Fibroblast of pulmonary artery (primary cell): ENCODE data around the gene DDX17.
A peak's percentile ranks its signal among the peaks of the same experiment; 100 is the strongest.

Source experiments
- DNase-seq: peaks from one replicate; pipeline ENCODE4 v3.0.0-alpha.2; 2010; ENCODE audit warnings: low read depth
- H3K4me3 ChIP-seq: replicated peaks from 2 replicates; pipeline ENCODE4 v1.5.1; 2011; ENCODE audit warnings: low read depth, mild to moderate bottlenecking, control low read depth, low read length, moderate library complexity
- TF ChIP-seq, protein P1 (sequence below): IDR thresholded peaks from 2 replicates; pipeline ENCODE4 v1.5.1; 2011; ENCODE audit warnings: mild to moderate bottlenecking, control low read depth, low read length, inconsistent platforms; ENCODE audit errors: missing control alignments

The DDX17 gene

DNA sequence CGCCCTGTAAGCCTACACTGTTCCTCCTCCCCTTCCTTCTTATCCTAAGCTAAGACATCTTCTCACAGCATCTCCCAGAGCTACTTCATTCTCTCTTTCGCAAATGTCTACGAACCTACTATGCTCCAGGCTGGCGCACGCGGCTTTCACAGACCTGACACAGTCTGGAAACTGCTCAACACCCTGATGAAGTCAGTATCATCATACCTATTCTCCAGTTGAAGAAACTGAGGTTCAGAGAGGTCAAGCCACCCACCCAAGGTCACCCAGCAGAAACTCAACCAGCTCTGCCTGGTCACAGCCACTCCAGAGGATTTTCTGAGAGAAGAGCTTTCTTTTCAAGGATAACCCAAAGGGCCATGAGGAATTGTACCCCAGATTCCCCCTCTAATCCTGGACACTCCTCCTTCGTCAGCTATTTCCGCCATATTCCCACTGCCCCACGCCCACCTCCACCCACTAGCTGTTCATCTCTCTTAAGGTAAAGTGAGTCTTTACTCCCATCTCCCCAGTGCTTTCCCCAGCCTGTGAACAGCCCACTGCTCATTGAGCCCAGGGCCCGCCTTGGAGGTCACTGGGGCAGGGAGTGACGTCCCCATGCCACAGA, 52.9 kb downstream of the DDX17 start:
- DNase-seq = no peak
- TF ChIP-seq, protein P1, sequence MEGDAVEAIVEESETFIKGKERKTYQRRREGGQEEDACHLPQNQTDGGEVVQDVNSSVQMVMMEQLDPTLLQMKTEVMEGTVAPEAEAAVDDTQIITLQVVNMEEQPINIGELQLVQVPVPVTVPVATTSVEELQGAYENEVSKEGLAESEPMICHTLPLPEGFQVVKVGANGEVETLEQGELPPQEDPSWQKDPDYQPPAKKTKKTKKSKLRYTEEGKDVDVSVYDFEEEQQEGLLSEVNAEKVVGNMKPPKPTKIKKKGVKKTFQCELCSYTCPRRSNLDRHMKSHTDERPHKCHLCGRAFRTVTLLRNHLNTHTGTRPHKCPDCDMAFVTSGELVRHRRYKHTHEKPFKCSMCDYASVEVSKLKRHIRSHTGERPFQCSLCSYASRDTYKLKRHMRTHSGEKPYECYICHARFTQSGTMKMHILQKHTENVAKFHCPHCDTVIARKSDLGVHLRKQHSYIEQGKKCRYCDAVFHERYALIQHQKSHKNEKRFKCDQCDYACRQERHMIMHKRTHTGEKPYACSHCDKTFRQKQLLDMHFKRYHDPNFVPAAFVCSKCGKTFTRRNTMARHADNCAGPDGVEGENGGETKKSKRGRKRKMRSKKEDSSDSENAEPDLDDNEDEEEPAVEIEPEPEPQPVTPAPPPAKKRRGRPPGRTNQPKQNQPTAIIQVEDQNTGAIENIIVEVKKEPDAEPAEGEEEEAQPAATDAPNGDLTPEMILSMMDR = no peak
- H3K4me3 ChIP-seq = no peak overlapping the region

DNA sequence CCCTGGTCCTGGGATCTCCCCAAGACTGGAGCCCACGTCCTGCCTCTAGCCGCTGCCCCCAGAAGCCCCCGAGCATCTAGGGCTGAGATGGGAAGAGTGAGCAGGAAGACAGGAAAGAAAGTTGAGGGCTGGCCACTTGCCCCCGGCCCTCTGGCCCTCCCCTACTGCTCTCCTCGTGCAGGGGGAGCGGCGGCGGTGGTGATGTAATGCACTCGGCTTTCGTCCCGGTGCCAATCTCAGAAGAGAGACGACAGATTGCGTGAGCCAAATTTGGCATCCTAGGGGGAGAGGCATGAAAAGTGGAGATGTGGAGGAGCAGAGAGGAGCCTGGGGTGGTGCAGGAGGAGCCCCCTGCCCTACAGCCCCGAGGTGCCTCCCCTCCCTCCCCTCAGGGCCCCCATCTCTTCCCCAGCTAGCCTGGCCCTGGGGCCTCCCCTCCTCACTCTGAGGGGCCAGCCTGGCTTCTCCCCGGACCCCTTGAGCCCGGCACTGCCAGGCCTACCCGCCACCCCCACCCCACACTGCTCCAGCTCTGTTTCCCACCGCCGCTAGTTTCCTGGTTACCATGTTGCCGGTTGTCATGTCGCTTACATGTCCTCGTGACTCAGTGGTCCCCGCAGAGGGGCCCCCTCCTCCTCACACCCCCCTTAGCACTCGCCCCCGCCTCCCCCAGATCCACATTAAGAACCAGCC, 53.6 kb downstream of the DDX17 start:
- TF ChIP-seq, protein P1 = no peak
- no peak overlapping the region for H3K4me3 ChIP-seq
- peak; percentile 50 for DNase-seq

DNA sequence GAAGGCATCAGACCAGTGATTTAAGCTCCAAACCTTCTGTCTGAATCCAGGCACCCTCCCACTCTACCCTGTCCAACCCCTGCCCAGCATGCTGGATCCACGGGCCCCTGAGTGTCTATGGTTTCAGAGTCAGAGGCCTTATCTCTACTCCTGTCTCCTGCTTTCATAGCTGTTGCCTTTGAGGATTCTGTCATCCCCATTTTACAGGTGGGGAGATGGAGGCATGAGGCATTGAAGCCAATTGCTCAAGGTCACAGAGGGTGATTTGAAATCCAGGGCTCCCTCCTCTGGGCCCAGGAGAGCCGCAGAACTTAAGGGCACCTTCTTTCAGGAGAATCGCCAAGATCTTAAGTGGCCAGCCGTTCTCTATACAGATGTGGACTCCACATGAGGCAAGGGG, 54.2 kb downstream of the DDX17 start:
- no peak overlapping the region for H3K4me3 ChIP-seq
- TF ChIP-seq, protein P1 = no peak
- no peak for DNase-seq

DNA sequence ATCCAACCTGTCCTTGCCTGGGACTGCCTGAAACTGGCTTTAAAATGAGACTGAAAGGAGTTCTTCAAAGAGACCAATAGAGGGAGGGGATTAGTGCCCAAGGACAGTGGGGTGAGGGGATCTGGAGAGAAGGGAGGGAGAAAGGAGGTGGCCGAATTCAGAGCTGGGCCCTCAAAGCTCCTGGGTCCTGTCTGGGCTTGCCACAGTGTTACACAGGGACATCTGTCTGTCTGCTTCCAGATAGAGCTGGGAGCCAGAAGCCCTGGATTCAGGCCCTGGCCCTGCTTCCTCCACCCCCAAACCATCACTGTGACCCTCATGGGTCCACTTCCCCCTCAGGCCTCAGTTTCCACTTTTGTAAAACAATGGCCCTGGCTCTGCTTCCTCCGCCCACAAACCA, 54.7 kb downstream of the DDX17 start:
- H3K4me3 ChIP-seq = no peak overlapping the region
- TF ChIP-seq, protein P1 = no peak
- no peak for DNase-seq

DNA sequence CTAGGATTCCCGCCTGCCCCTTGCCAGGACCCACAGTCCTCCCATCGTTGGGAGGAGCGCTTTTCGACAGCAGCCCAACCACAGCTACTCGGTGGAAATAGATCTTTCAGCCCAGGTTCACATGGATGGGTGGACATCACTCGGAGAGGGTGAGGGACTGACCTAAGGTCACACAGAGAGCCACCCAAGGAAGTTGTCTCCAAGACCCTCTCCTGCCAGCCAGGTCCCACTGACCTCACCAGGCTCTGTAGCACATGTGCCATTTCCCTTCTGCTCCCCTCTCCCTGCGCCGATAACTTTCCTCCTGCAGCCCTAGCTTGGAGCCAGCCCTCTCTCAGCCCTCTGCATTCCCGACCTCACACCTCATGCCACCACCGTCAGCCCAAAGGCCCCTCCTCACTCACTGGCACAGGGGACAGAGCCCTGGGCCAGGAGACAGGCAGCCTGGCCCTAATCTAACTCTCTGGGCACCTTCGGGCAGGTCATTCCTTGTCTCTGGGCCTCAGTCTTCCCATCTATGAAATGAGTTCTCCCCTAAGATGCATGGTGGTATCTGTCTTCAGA, 55.8 kb downstream of the DDX17 start:
- H3K4me3 ChIP-seq = no peak overlapping the region
- no peak for DNase-seq
- TF ChIP-seq, protein P1 = no peak

DNA sequence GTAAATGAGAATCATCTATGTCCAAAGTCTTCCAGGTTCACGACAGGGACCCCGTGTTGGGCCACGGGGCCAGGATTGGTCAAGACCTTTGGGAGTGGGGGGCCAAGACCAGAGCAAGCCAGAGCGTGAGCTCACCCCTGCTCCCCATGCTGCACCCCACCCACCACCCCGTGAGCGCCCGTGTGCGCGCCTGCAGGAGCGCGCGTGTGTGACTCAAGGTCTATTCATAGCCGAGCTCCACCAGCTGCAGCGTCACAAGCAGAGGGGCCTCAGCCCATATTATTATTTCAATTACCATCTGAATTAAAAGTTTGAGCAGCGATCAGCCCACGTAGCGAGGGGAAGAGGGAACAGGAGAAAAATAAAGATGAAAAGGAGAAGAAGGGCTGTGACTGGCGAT, 56.3 kb downstream of the DDX17 start:
- TF ChIP-seq, protein P1 = no peak
- no peak overlapping the region for H3K4me3 ChIP-seq
- DNase-seq = no peak
